HepG2 (cell line): ENCODE measurements around the gene SMPD1. TPM values are rescaled to one million over a fixed set of nuclear protein-coding genes. Genes with fewer than 3 reads are reported as not detected.

Experiments used
- ATAC-seq: fragments of 200-7000 bp; cut with Tn5 transposase; 3 replicates; pipeline ENCODE4 v1.9.1; 2020; ENCODE audit warnings: mild to moderate bottlenecking, moderate library complexity
- BruUV-seq: library from RNA; stranded (reverse); fragments of 400-500 nt; replicated peaks from 2 replicates; lab custom pipeline; 2021; lab: Mats Ljungman, UMichigan
- CTCF ChIA-PET: fragments of 300-600 bp; formaldehyde crosslinking; extraction: SDS; loops from one replicate; lab custom pipeline; 2021; ENCODE audit warnings: low total read pairs, inconsistent platforms, low intra/inter-chr PET ratio; lab: Yijun Ruan, JAX
- POLR2A ChIA-PET: fragments of 350-600 bp; sonication (Branson Sonifier 250); formaldehyde crosslinking; loops from one replicate; lab custom pipeline; 2020; ENCODE audit warnings: antibody characterized with exemption, inconsistent platforms; lab: Yijun Ruan, JAX
- DNase-seq: peaks from one replicate; pipeline ENCODE4 v3.0.0-alpha.2; 2015; ENCODE audit warnings: low spot score
- FAIRE-seq: peaks from 3 replicates; lab custom pipeline; 2011; peaks lifted over from hg19 to GRCh38; lab: Jason Lieb, UNC
- H2AFZ ChIP-seq: one replicate; pipeline ENCODE4 v1.6.1; 2011; ENCODE audit warnings: low read length, inconsistent platforms
- H3K27ac ChIP-seq: fragments of 300-600 bp; 3 replicates; pipeline ENCODE4 v1.8.0; 2011; ENCODE audit warnings: mixed run types, mild to moderate bottlenecking, mixed read lengths, low read length, inconsistent platforms; ENCODE audit not compliant: insufficient read depth; ENCODE audit errors: extremely low read length
- H3K27me3 ChIP-seq, 2 experiments: fragments of 200-600 bp in 1 of 2; 2 replicates in 1 of 2; 3 replicates in 1 of 2; pipeline versions ENCODE4 v1.6.0 to v1.8.0; 2011; ENCODE audit warnings: low read length in 2 of 2, mild to moderate bottlenecking in 2 of 2, moderate library complexity in 2 of 2, inconsistent platforms in 1 of 2; ENCODE audit not compliant: insufficient read depth in 2 of 2, control insufficient read depth in 1 of 2
- H3K36me3 ChIP-seq, 2 experiments: fragments of 200-600 bp in 1 of 2; replicated peaks in 1 of 2; 2 replicates in 1 of 2; 3 replicates in 1 of 2; pipeline versions ENCODE4 v1.5.1 to v1.8.0; 2011; ENCODE audit warnings: low read length in 2 of 2, inconsistent platforms in 1 of 2; ENCODE audit not compliant: insufficient read depth in 2 of 2, control insufficient read depth in 1 of 2
- H3K4me1 ChIP-seq: 2 replicates; pipeline ENCODE4 v1.5.1; 2012; ENCODE audit warnings: low read length, inconsistent platforms; ENCODE audit not compliant: insufficient read depth
- H3K4me2 ChIP-seq: 2 replicates; pipeline ENCODE4 v1.6.0; 2011; ENCODE audit warnings: low read depth, low read length, inconsistent platforms
- H3K4me3 ChIP-seq, 3 experiments: fragments of 200-600 bp in 1 of 3; sonication (generic), shearing (Covaris generic) in 1 of 3; replicated peaks in 1 of 3; 2 replicates each; pipeline ENCODE4 v1.5.1; 2011 to 2016; ENCODE audit warnings: low read length in 3 of 3, inconsistent platforms in 2 of 3, low read depth in 2 of 3, mild to moderate bottlenecking in 2 of 3, control low read depth in 1 of 3, mixed read lengths in 1 of 3; ENCODE audit not compliant: insufficient read depth in 1 of 3
- H3K79me2 ChIP-seq: one replicate; pipeline ENCODE4 v1.6.1; 2011; ENCODE audit warnings: low read length, inconsistent platforms; ENCODE audit not compliant: insufficient read depth
- H3K9ac ChIP-seq: 2 replicates; pipeline ENCODE4 v1.6.0; 2011; ENCODE audit warnings: mild to moderate bottlenecking, low read depth, low read length, inconsistent platforms; ENCODE audit not compliant: insufficient read depth
- H3K9me3 ChIP-seq: 2 replicates; pipeline ENCODE4 v1.5.1; 2012; ENCODE audit warnings: mild to moderate bottlenecking, low read length
- H4K20me1 ChIP-seq: 2 replicates; pipeline ENCODE4 v1.6.0; 2011; ENCODE audit warnings: inconsistent platforms, mild to moderate bottlenecking, low read length, moderate library complexity; ENCODE audit not compliant: insufficient read depth
- HES4 ChIP-seq: sonication (generic); formaldehyde crosslinking; IDR thresholded peaks from 2 replicates; pipeline ENCODE4 v1.9.0; 2021; ENCODE audit warnings: mild to moderate bottlenecking, missing genetic modification reagents, borderline replicate concordance
- MLX ChIP-seq: IDR thresholded peaks from 2 replicates; pipeline ENCODE4 v1.6.1; 2016
- MYNN ChIP-seq: sonication (generic); formaldehyde crosslinking; IDR thresholded peaks from 2 replicates; pipeline ENCODE4 v1.4.0; 2020; ENCODE audit warnings: mild to moderate bottlenecking, low read depth, missing genetic modification reagents
- NR3C1 ChIP-seq: sonication (generic); formaldehyde crosslinking; IDR thresholded peaks from 2 replicates; pipeline ENCODE4 v1.4.0; 2020; ENCODE audit warnings: missing genetic modification reagents
- SIX1 ChIP-seq: sonication (generic); formaldehyde crosslinking; IDR thresholded peaks from 2 replicates; pipeline ENCODE4 v1.4.0; 2020; ENCODE audit warnings: missing genetic modification reagents, borderline replicate concordance
- U2AF1 ChIP-seq: fragments of 200-400 bp; formaldehyde crosslinking; optimal IDR thresholded peaks from 2 replicates; pipeline ENCODE3; 2017; ENCODE audit warnings: mild to moderate bottlenecking, low read depth, low read length
- ZNF205 ChIP-seq: IDR thresholded peaks from 2 replicates; pipeline ENCODE4 v1.6.1; 2018; ENCODE audit warnings: missing biosample characterization, missing genetic modification reagents
- ZNF768 ChIP-seq: sonication (generic); formaldehyde crosslinking; IDR thresholded peaks from 2 replicates; pipeline ENCODE4 v1.4.0; 2020; ENCODE audit warnings: missing genetic modification reagents
- WGBS: methylation state at CpG from one replicate; pipeline ENCODE4 v1.1.6; 2017; ENCODE audit warnings: low lambda C conversion rate; 5-methylcytosine and 5-hydroxymethylcytosine counted together
- in situ Hi-C: cut with HindIII; loops from 2 replicates; pipeline ENCODE4 v1.10.0; 2017; ENCODE audit warnings: low pct_unique_long_range_greater_than_20kb; ENCODE audit not compliant: extremely low pct_ligation_motif_present
- intact Hi-C: fragments of 100-400 bp; cut with micrococcal nuclease; formaldehyde crosslinking; loops from one replicate; pipeline ENCODE4 v1.10.0; 2022; ENCODE audit not compliant: unreplicated experiment
- polyA plus RNA-seq, 8 experiments: library from polyadenylated mRNA; depleted of rRNA in 3 of 8; stranded (reverse) in 7 of 8; unstranded in 1 of 8; fragments of >200 nt; fragmentation: Illumina TruSeq in 4 of 8; extraction: Trizol in 4 of 8; gene quantifications; 2 replicates each; pipeline versions ENCODE4 v1.2.1 to v1.2.3, GENCODE V29; 2011 to 2016; ENCODE audit warnings: low read depth in 4 of 8, missing spikeins in 1 of 8, mixed read lengths in 1 of 8; ENCODE audit not compliant: insufficient read depth in 1 of 8
- total RNA-seq, 5 experiments: library from RNA; depleted of rRNA; stranded (reverse); fragments of >200 nt; fragmentation: Illumina TruSeq; extraction: Trizol; gene quantifications; 2 replicates each; pipeline ENCODE4 v1.2.3, GENCODE V29; 2016; ENCODE audit warnings: low read depth in 1 of 5
- TF ChIP-seq, protein P1 (sequence below): sonication (generic); formaldehyde crosslinking; IDR thresholded peaks from 2 replicates; pipeline ENCODE4 v1.4.0; 2020; ENCODE audit warnings: mild to moderate bottlenecking, missing genetic modification reagents

SMPD1 gene
- total and polyA plus RNA-seq, 2 of the 13 experiments (the other 11 are each of a cell fraction or from before 2014, with no cell fraction given), result 6.3 to 8.4 TPM

DNA sequence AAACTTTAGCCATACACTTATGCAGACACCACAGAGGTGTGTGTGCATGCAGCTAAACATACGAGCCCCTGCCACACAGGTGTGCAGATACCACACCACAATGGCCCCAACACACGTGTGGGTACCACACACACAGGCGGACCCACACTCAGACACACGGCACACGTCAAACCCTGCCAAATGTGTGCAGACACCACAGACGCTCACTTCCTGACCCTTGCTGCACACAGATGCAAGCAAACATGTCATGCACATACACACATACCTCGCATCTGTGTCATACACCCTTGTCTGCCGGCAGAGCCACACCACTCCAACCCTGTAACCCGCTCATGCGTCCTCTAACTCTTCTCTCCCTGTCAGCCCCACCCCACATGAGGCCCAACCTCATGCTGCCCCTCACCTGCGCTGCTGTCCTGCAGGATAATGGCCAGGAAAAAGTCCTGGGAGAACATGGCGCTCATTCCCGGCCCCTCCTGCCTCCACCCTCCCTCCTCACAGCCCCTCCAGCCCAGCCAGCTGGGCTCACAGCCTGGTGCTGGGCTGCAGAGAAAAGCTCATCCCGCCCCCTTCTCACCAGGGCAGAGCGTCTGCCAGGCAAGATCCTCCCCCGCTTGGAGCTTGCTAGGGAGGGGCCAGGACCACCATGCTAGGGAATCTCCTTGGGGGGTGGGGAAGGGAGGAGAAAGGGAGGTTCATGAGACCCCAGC, 14.2 kb downstream of the SMPD1 start:
- Histone ChIP-seq H2AFZ (no peak overlapping the region), H3K9ac (no peak overlapping the region), H3K4me1 (peaks cover 27% of the 10 kb centered on the region), H3K27me3 (no peaks in the 10 kb centered on the region; a peak in 1 of 5 replicates), H3K9me3 (no peaks in the 10 kb centered on the region), H3K4me3 (no peak overlapping the region), H3K36me3 (no peaks in the 10 kb centered on the region), H3K79me2 (no peaks in the 10 kb centered on the region), H3K4me2 (no peak overlapping the region), H4K20me1 (no peaks in the 10 kb centered on the region), H3K27ac (no peak overlapping the region)
- no peak for TF ChIP-seq ZNF205 (CRISPR knock-in tag)
- no peak for TF ChIP-seq MLX (CRISPR knock-in tag)
- no peak for TF ChIP-seq U2AF1
- TF ChIP-seq NR3C1, result no peak
- no peak for TF ChIP-seq SIX1
- TF ChIP-seq, protein P1, sequence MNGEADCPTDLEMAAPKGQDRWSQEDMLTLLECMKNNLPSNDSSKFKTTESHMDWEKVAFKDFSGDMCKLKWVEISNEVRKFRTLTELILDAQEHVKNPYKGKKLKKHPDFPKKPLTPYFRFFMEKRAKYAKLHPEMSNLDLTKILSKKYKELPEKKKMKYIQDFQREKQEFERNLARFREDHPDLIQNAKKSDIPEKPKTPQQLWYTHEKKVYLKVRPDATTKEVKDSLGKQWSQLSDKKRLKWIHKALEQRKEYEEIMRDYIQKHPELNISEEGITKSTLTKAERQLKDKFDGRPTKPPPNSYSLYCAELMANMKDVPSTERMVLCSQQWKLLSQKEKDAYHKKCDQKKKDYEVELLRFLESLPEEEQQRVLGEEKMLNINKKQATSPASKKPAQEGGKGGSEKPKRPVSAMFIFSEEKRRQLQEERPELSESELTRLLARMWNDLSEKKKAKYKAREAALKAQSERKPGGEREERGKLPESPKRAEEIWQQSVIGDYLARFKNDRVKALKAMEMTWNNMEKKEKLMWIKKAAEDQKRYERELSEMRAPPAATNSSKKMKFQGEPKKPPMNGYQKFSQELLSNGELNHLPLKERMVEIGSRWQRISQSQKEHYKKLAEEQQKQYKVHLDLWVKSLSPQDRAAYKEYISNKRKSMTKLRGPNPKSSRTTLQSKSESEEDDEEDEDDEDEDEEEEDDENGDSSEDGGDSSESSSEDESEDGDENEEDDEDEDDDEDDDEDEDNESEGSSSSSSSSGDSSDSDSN (CRISPR knock-in tag), result no peak
- no peak for TF ChIP-seq HES4 (CRISPR knock-in tag)
- no peak for TF ChIP-seq ZNF768 (CRISPR knock-in tag)
- no peak for TF ChIP-seq MYNN (CRISPR knock-in tag)
- ATAC-seq (no peak), FAIRE-seq (no peak), DNase-seq (no peak)
- BruUV-seq, result no TSS peak
- intact Hi-C loops, result no loop called here
- CTCF ChIA-PET, result no interaction called here
- POLR2A ChIA-PET, result no interaction called here
- in situ Hi-C loops, result no loop called here
- WGBS, result 42% methylated on average over 15 of the region's 16 CpGs
